HG02943 (cell line): ENCODE data around the gene IRAK2.
"Not testable (repeated sequence)": the region's sequence is repeated elsewhere in the genome, so short reads cannot be mapped to it uniquely, and the experiment has no call there.

Experiments
- ATAC-seq: cut with Tn5 transposase; IDR thresholded peaks from one replicate; pipeline ENCODE4 v1.9.1; 2021; ENCODE audit warnings: mild to moderate bottlenecking, low read depth, moderate library complexity; ENCODE audit not compliant: unreplicated experiment

Gene IRAK2

DNA sequence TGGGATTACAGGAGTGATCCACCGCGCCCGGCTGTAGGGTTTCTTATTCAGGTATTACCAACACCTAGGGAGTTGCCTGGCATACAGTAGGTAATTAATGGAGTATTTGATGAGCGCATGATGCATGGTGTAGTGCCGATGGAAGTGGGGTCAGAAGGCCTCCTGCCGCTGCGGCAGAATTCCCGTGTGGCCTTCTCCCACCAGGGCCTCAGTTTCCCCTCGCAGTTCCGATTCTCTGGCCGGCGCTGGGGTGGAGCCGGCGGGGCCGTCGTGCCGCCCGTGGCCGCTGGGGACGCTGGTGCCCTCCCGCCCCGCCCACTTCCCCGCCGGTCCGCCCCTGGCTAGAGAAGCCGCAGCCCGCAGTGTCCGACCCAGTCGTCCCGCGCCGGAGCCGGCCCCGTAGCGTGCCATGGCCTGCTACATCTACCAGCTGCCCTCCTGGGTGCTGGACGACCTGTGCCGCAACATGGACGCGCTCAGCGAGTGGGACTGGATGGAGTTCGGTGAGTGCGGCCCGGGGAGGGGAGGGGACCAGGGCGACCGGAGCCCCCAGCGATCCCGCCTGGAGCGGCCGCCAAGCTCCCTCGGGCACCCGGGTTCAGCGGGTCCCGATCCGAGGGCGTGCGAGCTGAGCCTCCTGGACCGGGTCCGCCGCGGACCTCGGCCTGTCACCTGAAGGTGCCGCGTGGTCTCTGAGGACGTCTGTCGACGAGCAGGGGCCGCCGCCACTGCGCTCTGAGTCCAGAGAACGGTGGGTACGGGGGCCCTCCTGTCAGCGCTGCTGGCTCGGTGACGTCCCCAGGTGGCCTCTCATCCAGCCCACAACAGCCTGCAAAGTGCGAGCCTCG is at the start of gene IRAK2:
Gene IRAK2 (plus strand): TSS at position 374 of the 848 bp plus-strand sequence. CDS start 36 bp downstream, at position 410.
- peak; percentile 67 for ATAC-seq

DNA sequence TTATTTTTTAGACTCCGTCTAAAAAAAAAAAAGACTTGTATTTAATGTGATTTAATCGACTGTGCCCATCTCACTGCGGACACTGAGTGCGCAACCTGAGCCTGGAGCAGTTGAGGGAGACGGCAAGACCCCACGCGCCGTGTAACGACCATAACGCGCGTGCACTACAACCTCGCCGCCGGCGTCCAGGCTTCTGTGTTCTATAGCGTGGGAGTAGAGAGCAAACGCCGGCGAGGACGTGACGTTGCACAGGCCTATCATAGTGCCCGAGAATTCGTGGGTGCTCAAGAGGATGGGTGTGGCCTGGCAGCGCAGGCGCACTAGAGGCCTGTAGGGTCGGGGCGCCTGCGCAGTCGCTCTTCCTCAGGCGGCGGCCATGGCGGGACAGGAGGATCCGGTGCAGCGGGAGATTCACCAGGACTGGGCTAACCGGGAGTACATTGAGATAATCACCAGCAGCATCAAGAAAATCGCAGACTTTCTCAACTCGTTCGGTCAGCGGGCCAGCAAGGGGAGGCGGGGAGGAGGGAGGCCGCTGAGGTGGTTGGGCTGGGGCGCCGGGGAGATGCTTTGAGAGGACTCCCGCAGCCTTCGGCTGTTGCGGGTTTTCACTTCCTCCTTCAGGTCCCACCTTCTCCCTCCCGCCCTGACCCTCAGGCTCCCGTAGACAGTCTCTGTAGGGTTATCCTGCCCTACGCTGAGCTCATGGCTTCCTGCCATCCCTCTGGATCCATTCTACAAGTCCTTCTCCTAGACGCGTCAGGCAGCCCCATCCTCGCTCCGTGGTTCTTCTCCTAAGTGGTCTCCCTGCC is 49.2 kb upstream of the IRAK2 start, which contains the start of gene BRK1:
Gene BRK1 (plus strand): TSS at position 350 of the 812 bp plus-strand sequence. CDS start 27 bp downstream, at position 377.
- ATAC-seq, result peak; percentile 95

GRCh38 chr3:10116138-10116460 is 48.6 kb upstream of the IRAK2 start:
- ATAC-seq, result peak; percentile 19

DNA sequence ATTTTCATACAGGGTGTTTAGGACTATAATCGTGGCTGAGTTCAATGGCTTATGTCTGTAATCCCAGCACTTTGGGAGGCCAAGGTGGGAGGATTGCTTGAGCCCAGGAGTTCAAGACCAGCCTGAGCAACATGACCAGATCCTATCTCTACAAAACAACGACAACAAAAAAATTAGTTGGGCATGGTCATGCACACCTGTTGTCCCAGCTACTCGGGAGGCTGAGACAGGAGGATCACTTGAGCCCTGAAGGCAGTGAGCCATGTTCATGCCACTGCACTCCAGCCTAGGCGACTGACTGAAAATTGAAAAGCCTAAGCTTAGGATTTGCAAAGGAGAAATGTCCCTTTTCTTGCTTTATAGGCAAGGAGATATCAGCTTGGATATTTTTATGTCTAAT is 47.8 kb upstream of the IRAK2 start:
- no peak for ATAC-seq

- ATAC-seq, result no peak
Measured at GRCh38 chr3:10119376-10119775, 45.3 kb upstream of the IRAK2 start.

GRCh38 chr3:10121064-10121463 is 43.7 kb upstream of the IRAK2 start:
- no peak for ATAC-seq

DNA sequence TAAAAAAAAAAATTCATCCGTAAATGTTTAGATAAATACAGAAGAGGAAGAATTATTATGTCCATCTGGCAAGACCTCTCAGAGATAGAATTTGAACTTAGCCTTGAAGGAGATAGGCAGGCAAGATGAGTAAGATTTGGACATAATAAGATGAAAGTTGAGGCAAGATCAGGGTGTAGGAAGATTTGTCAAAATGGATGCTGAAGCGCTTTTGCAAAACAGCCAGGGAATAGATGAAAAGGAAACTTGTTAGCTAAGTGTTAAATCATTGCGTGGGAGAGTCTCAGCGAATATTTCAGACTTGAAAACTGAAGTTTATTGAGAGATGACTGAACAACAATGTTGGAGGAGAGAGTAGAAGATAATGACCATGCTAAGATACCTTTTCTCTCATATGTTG is 42.0 kb upstream of the IRAK2 start:
- no peak for ATAC-seq

DNA sequence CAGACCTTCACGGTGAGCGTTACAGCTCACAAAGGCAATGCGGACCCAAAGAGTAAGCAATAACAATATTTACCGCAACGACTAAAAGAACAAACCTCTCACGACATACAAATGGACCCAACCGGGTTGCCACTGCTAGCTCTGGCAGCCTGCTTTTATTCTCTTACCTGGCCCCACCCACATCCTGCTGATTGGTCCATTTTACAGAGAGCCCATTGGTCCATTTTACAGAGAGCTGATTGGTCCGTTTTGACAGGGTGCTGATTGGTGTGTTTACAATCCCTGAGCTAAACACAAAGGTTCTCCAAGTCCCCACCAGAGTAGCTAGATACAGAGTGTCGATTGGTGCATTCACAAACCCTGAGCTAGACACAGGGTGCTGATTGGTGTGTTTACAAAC is 28.8 kb upstream of the IRAK2 start:
- not testable (repeated sequence) for ATAC-seq

DNA sequence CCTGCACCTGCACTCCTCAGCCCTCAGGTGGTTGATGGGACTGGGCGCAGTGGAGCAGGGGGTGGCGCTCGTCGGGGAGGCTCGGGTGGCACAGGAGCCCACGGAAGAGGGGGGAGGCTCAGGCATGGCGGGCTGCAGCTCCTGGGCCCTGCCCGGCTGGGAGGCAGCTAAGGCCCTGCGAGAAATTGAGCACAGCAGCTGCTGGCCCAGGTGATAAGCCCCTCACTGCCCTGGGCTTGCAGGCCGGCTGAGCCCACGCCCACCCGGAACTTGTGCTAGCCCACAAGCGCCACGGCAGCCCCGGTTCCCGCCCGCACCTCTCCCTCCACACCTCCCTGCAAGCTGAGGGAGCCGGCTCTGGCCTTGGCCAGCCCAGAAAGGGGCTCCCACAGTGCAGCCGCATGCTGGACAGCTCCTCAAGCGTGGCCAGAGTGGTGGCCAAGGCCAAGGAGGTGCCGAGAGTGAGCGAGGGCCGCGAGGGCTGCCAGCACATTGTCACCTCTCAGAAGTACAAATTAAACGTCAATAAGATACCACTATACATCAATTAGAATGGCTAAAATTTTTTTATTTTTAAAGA is 28.2 kb upstream of the IRAK2 start:
- ATAC-seq, result no peak

DNA sequence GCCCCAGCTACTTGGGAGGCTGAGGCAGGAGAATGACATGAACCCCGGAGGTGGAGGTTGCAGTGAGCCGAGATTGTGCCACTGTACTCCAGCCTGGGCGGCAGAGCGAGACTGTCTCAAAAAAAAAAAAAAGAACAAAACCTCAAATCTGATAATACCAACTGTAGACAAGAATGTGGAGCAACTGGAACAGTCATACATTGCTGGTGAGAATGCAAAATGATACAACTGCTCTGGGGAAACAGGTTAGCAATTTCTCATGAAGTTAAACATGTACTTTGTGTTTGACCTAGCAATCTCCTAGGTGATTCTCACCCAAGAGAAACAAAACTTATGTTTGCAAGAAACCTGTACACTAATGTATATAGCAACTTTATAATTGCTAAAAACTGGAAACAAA is 27.5 kb upstream of the IRAK2 start:
- ATAC-seq, result no peak

- ATAC-seq, result no peak
Measured at GRCh38 chr3:10140996-10141546, 23.6 kb upstream of the IRAK2 start.

DNA sequence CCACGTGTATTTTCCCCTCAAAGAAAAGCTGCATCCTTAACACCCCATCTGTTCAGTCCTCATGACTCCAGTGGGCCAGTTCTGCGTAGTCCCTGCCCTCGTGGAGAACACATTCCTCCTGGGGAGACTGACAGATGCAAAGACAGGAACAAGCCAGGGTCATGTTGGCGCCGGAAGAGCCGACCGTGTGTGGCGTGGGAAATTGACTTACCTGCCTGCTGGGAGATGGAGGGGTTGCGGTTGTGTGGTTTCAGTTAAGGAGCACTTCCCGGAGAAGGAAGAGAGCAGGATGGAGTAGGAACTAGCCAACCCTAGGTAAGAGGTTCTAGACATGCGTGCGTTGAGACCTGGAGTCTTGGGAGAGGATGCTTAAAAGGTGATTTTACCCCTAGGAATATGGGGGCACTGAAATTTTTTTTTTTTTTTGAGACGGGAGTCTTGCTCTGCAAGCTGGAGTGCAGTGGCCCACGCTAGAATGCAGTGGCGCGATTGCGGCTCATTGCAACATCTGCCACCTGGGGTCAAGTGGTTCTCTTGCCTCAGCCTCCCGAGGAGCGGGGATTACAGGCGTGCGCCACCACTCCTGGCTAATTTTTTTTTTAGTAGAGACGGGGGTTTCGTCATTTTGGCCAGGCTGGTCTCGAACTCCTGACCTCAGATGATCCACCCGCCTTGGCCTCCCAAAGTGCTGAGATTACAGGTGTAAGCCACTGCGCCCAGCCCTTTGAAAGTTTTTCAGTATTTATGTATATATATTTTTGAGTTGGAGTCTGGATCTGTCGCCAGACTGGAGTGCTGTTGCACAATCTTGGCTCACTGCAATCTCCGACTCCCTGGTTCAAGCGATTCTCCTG is 21.8 kb upstream of the IRAK2 start:
- no peak for ATAC-seq

DNA sequence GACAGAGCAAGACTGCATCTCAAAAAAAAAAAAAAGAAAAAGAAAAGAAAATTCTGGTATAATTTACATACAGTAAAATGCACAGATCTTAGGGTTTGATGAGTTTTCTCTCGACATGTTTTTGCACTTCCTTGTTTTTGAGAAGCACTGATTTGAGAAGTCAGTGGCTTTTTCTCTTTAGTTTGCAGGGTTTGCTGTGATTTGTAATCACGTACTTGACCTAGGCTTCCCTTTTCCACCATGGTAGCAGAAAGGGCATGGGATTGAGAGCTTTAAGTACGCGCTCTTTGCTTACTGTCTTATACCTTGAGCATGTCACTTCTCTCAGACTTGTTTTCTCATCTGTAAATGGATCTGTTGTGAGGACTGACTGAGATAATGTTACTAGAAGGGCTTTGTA is 19.0 kb upstream of the IRAK2 start:
- no peak for ATAC-seq

DNA sequence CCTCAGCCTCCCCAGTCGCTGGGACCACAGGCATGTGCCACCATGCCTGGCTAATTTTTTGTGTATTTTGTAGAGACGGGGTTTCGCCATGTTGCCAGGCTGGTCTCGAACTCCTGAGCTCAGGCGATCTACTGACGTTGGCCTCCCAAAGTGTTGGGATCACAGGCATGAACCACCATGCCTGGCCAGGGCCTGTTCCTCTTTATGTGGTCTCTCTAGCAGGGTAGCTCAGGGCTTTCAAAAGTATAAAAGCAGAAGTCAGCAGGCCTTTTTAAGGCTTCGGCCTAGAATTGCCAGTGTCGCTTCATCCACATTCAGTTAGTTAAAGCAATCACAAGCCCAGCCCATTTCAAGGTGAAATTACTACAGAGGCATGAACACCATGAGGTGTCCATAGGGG is 15.5 kb upstream of the IRAK2 start:
- no peak for ATAC-seq

DNA sequence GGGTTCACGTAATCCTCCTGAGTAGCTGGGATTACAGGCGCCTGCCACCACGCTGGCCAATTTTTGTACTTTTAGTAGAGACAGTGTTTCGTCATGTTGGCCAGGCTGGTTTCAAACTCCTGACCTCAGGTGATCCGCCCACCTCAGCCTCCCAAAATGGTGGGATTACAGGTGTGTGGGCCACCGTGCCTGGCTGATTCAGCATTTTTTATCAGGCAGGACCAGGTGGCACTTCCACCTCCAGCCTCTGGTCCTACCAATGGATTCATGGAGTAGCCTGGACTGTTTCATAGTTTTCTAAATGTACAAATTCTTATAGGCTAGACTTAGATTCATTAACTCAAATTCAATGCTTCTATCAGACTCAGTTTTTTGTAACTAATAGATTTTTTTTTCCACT is 13.7 kb upstream of the IRAK2 start:
- no peak for ATAC-seq

GRCh38 chr3:10154335-10155122 is 10.2 kb upstream of the IRAK2 start:
- ATAC-seq, result no peak

DNA sequence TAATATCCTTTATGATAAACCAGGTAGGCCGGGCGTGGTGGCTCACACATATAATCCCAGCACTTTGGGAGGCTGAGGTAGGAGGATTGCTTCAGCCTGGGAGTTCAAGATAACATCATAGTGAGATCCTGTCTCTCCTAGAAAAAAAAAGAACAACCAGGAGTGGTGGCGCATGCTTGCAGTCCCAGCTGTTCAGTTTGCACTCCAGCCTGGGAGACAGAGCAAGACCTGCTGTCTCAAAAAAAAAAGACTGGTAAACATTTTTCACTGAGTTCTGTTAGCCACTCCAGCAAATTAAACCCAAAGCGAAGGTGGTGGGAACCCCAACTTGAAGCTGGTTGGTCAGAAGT is 9.6 kb upstream of the IRAK2 start:
- no peak for ATAC-seq

DNA sequence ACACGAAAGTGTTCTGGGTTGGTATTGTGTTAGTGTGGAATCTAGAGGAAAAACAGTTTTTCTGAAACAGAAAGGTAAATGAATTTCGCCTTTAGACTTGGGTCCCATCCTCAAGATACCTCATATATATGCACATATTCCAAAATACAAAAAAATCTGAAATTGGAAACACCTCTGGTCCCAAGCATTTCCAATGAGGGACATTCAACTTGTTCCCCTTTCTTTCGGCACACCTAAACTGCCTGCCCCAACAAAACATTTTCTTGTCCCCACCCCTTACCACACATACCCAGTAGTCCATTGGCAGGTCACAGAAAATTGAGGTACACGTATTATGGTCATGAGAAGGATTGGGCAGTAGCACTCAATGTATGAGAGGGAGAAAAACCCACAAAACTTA is 9.1 kb upstream of the IRAK2 start:
- ATAC-seq, result no peak

GRCh38 chr3:10157031-10157430 is 7.7 kb upstream of the IRAK2 start:
- ATAC-seq, result no peak
